PFSK-1 (cell line): ENCODE results near the gene PLXDC2.

ENCODE experiments used
- FOXP2 ChIP-seq: optimal IDR thresholded peaks from 2 replicates; pipeline ENCODE3; 2011; ENCODE audit warnings: borderline replicate concordance, control low read depth, inconsistent platforms; ENCODE audit not compliant: insufficient read depth; ENCODE audit errors: extremely low read length, extremely low read depth
- POLR2AphosphoS5 ChIP-seq: IDR thresholded peaks from 2 replicates; pipeline ENCODE4 v1.6.1; 2012; ENCODE audit warnings: low read depth, mild to moderate bottlenecking, control low read depth, low read length, moderate library complexity
- REST ChIP-seq, 2 experiments: IDR thresholded peaks; 2 replicates each; pipeline versions ENCODE4 v1.6.1 to v1.8.0; 2011 to 2012; ENCODE audit warnings: low read depth in 2 of 2, low read length in 2 of 2, control low read depth in 1 of 2, inconsistent platforms in 1 of 2, mild to moderate bottlenecking in 1 of 2, moderate library complexity in 1 of 2; ENCODE audit not compliant: insufficient read depth in 1 of 2
- SIN3A ChIP-seq: IDR thresholded peaks from 2 replicates; pipeline ENCODE4 v1.6.1; 2012; ENCODE audit warnings: mild to moderate bottlenecking, low read length, moderate library complexity, borderline replicate concordance; ENCODE audit not compliant: insufficient read depth
- TAF1 ChIP-seq: IDR thresholded peaks from 2 replicates; pipeline ENCODE4 v1.6.1; 2012; ENCODE audit warnings: low read length, control low read depth, borderline replicate concordance; ENCODE audit not compliant: insufficient read depth

The PLXDC2 gene

GRCh38 chr10:19933772-19934171, 117.5 kb downstream of the PLXDC2 start:
- TF ChIP-seq TAF1: no peak
- no peak for TF ChIP-seq FOXP2
- TF ChIP-seq POLR2AphosphoS5: no peak
- TF ChIP-seq REST (IDR thresholded peaks at IDR 0.05; ENCODE audit: insufficient read depth in 1 of 2, low read depth in 2 of 2, low read length in 2 of 2): no peak
- no peak for TF ChIP-seq SIN3A

GRCh38 chr10:19935176-19935575, 118.9 kb downstream of the PLXDC2 start:
- TF ChIP-seq FOXP2 (no peak), SIN3A (no peak), TAF1 (no peak), POLR2AphosphoS5 (no peak), REST (IDR thresholded peaks at IDR 0.05; ENCODE audit: insufficient read depth in 1 of 2, low read depth in 2 of 2, low read length in 2 of 2) (no peak)

GRCh38 chr10:19936289-19936688, 120.1 kb downstream of the PLXDC2 start:
- TF ChIP-seq TAF1 (no peak), POLR2AphosphoS5 (no peak), REST (IDR thresholded peaks at IDR 0.05; ENCODE audit: insufficient read depth in 1 of 2, low read depth in 2 of 2, low read length in 2 of 2) (no peak), FOXP2 (no peak), SIN3A (no peak)

DNA sequence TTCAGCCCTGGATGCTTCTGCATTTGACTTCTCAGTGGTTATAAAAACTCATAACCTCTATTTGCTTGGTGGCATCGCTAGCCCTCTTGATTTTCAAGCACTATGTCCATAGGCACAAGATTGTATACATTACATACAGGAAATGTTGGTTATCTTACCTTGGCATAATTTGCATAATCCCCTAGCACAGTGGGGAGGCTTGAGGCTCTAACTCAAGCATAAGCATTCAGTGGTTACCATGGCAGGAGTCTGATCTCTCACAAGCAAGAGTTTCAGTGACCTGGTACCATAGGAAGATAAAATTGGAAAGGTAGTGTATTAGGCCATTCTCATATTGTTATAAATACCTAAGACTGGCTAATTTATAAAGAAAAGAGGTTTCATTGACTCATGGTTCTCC, 121.8 kb downstream of the PLXDC2 start:
- no peak for TF ChIP-seq TAF1
- TF ChIP-seq FOXP2: no peak
- TF ChIP-seq REST (IDR thresholded peaks at IDR 0.05; ENCODE audit: insufficient read depth in 1 of 2, low read depth in 2 of 2, low read length in 2 of 2): no peak
- no peak for TF ChIP-seq POLR2AphosphoS5
- no peak for TF ChIP-seq SIN3A

DNA sequence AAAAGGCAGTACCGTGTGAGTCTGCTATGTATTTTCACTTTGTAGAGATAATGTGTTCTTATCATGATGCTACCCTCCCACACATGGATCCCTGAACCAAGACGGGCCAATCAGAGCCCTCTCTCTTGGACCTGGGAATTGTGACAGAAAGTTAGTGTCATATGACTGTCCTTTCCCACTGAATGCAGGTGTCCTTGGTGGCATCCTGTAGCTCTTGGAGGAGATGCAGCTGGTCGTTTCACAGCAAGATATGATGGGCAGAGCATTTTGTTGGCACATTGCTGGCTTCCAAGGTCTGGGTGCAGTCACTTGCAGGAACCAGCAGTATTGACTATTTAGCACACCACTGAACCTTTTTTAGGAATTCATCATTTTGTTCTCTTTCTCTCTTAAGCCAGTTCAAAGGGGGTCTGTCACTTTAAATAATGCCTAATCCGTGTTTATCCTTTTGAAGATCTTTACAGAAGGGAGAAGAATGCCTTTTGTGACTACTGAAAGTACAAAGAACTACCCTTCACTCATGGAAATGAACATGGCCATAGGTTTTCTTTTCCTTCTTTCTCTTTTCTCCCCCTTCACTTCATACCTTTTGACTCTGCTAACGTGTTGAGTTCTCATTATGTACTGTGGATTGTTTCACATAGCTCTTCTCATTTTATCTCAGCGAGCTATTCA, 125.1 kb downstream of the PLXDC2 start:
- TF ChIP-seq TAF1 (no peak), FOXP2 (no peak), POLR2AphosphoS5 (no peak)
